HUDEP-2 (cell line): ENCODE measurements around the gene C7orf57.
A peak's percentile ranks its signal among the peaks of the same experiment; 100 is the strongest.

Experiments
- DNase-seq, 76 experiments: peaks; one replicate each; lab custom pipeline; 2025; ENCODE audit not compliant: unreplicated experiment in 76 of 76; lab: John Stamatoyannopoulos, UW

Gene C7orf57

GRCh38 chr7:48083114-48083830 lies 47.9 kb downstream of the C7orf57 start:
- DNase-seq: no peak

- DNase-seq: peak in 53 of 76 experiments; percentile 2 to 73 (median 33)
These were observed 49.5 kb downstream of the C7orf57 start for GRCh38 chr7:48084727-48085432.

GRCh38 chr7:48085433-48085791 lies 50.1 kb downstream of the C7orf57 start:
- DNase-seq: no peak

GRCh38 chr7:48085942-48086341 lies 50.6 kb downstream of the C7orf57 start:
- DNase-seq: no peak

GRCh38 chr7:48087349-48087748 lies 52.0 kb downstream of the C7orf57 start:
- DNase-seq: no peak

GRCh38 chr7:48088559-48089045 lies 53.3 kb downstream of the C7orf57 start:
- peak in 26 of 76 experiments; percentile 4 to 61 (median 26) for DNase-seq

- peak in 41 of 76 experiments; percentile 4 to 72 (median 39) for DNase-seq
These were observed 54.0 kb downstream of the C7orf57 start, which contains the start of gene UPP1 for GRCh38 chr7:48089046-48090003. Gene UPP1, plus strand, starts transcription at chr7:48089265. Its CDS starts 5,519 bp downstream, at chr7:48094784.

GRCh38 chr7:48090095-48090805 lies 54.9 kb downstream of the C7orf57 start:
- DNase-seq: no peak

GRCh38 chr7:48091506-48092433 lies 56.4 kb downstream of the C7orf57 start:
- DNase-seq: no peak

GRCh38 chr7:48094861-48095293 lies 59.5 kb downstream of the C7orf57 start:
- DNase-seq: no peak

- no peak for DNase-seq
These were observed 60.9 kb downstream of the C7orf57 start for GRCh38 chr7:48096273-48096672.

- DNase-seq: no peak
These were observed 62.3 kb downstream of the C7orf57 start for GRCh38 chr7:48097521-48098231.

- no peak for DNase-seq
These were observed 63.5 kb downstream of the C7orf57 start for GRCh38 chr7:48098846-48099245.

GRCh38 chr7:48099781-48100180 lies 64.4 kb downstream of the C7orf57 start:
- no peak for DNase-seq

- no peak for DNase-seq
These were observed 66.0 kb downstream of the C7orf57 start for GRCh38 chr7:48101352-48101751.

GRCh38 chr7:48101968-48102367 lies 66.6 kb downstream of the C7orf57 start:
- no peak for DNase-seq

GRCh38 chr7:48102530-48102929 lies 67.2 kb downstream of the C7orf57 start:
- no peak for DNase-seq

GRCh38 chr7:48105045-48105444 lies 69.7 kb downstream of the C7orf57 start:
- DNase-seq: no peak
